Keratinocyte (primary cell): ENCODE results near the gene DTL. TPM values are rescaled to one million over a fixed set of nuclear protein-coding genes. Genes with fewer than 3 reads are reported as not detected.
A peak's percentile ranks its signal among the peaks of the same experiment; 100 is the strongest.

Experiments
- DNase-seq: peaks from one replicate; pipeline ENCODE4 v3.0.0-alpha.2; 2011; ENCODE audit warnings: low read depth, missing footprints, low spot score
- FAIRE-seq: peaks from 2 replicates; lab custom pipeline; 2011; peaks lifted over from hg19 to GRCh38; lab: Jason Lieb, UNC
- H2AFZ ChIP-seq: 2 replicates; pipeline ENCODE4 v1.6.0; 2012; ENCODE audit warnings: low read length, control low read depth, inconsistent platforms; ENCODE audit not compliant: control insufficient read depth
- H3K27ac ChIP-seq: 2 replicates; pipeline ENCODE4 v1.5.1; 2011; ENCODE audit warnings: low read length; ENCODE audit not compliant: control insufficient read depth, insufficient read depth
- H3K27me3 ChIP-seq: 3 replicates; pipeline ENCODE4 v1.6.0; 2011; ENCODE audit warnings: low read length; ENCODE audit not compliant: control insufficient read depth, insufficient read depth; ENCODE audit errors: extremely low read depth
- H3K36me3 ChIP-seq, 2 experiments: 2 replicates in 1 of 2; 3 replicates in 1 of 2; pipeline ENCODE4 v1.5.1; 2011; ENCODE audit warnings: low read length in 2 of 2, mild to moderate bottlenecking in 1 of 2; ENCODE audit not compliant: control insufficient read depth in 2 of 2, insufficient read depth in 2 of 2; ENCODE audit errors: extremely low read depth in 1 of 2
- H3K4me1 ChIP-seq: 3 replicates; pipeline ENCODE4 v1.5.1; 2011; ENCODE audit warnings: low read length; ENCODE audit not compliant: control insufficient read depth, insufficient read depth; ENCODE audit errors: extremely low read depth
- H3K4me2 ChIP-seq: 3 replicates; pipeline ENCODE4 v1.6.0; 2011; ENCODE audit warnings: low read depth, low read length; ENCODE audit not compliant: control insufficient read depth, insufficient read depth; ENCODE audit errors: extremely low read depth
- H3K4me3 ChIP-seq, 3 experiments: fragments of 200-600 bp in 1 of 3; sonication (generic) in 1 of 3; 2 replicates in 2 of 3; 3 replicates in 1 of 3; pipeline ENCODE4 v1.5.1; 2011 to 2016; ENCODE audit warnings: low read length in 3 of 3, mild to moderate bottlenecking in 3 of 3, control low read depth in 2 of 3, inconsistent platforms in 1 of 3, low read depth in 1 of 3, mixed read lengths in 1 of 3, mixed run types in 1 of 3, moderate library complexity in 1 of 3; ENCODE audit not compliant: control insufficient read depth in 2 of 3, insufficient read depth in 2 of 3; ENCODE audit errors: extremely low read depth in 1 of 3
- H3K79me2 ChIP-seq: 2 replicates; pipeline ENCODE4 v1.6.0; 2012; ENCODE audit warnings: low read length; ENCODE audit not compliant: control insufficient read depth, insufficient read depth
- H3K9ac ChIP-seq: 3 replicates; pipeline ENCODE4 v1.6.0; 2011; ENCODE audit warnings: low read length; ENCODE audit not compliant: control insufficient read depth, insufficient read depth; ENCODE audit errors: extremely low read depth
- H3K9me1 ChIP-seq: 3 replicates; pipeline ENCODE4 v1.6.0; 2011; ENCODE audit warnings: low read length; ENCODE audit not compliant: control insufficient read depth, insufficient read depth; ENCODE audit errors: extremely low read depth
- H3K9me3 ChIP-seq: 2 replicates; pipeline ENCODE4 v1.5.1; 2012; ENCODE audit warnings: low read depth, low read length; ENCODE audit not compliant: control insufficient read depth
- H4K20me1 ChIP-seq: 3 replicates; pipeline ENCODE4 v1.6.0; 2011; ENCODE audit warnings: low read length; ENCODE audit not compliant: control insufficient read depth, insufficient read depth; ENCODE audit errors: extremely low read depth
- CTCF ChIP-seq, 3 experiments: IDR thresholded peaks in 1 of 3; conservative IDR thresholded peaks in 1 of 3; optimal IDR thresholded peaks in 1 of 3; 2 replicates in 2 of 3; 3 replicates in 1 of 3; pipeline versions ENCODE3 to v1.5.1; 2011; ENCODE audit warnings: low read length in 3 of 3, mild to moderate bottlenecking in 3 of 3, moderate library complexity in 2 of 3, control low read depth in 1 of 3, inconsistent platforms in 1 of 3; ENCODE audit not compliant: insufficient read depth in 2 of 3; ENCODE audit errors: extremely low read depth in 1 of 3
- EZH2 ChIP-seq: IDR thresholded peaks from one replicate; pipeline ENCODE4 v1.6.1; 2012; ENCODE audit warnings: inconsistent platforms, mild to moderate bottlenecking, low read length, moderate library complexity
- dilution Hi-C: fragments of 300-500 bp; cut with MboI; formaldehyde crosslinking; loops from one replicate; pipeline ENCODE4 v1.7.0; 2020; ENCODE audit warnings: low sequenced_read_pairs; ENCODE audit not compliant: extremely low pct_ligation_motif_present
- polyA plus RNA-seq, 5 experiments: library from polyadenylated mRNA; depleted of rRNA in 3 of 5; stranded (reverse) in 3 of 5; stranded (forward) in 1 of 5; unstranded in 1 of 5; fragments of >200 nt; gene quantifications; 1 replicate in 1 of 5; 2 replicates in 3 of 5; 3 replicates in 1 of 5; pipeline versions ENCODE4 v1.2.1 to v1.2.3, GENCODE V29; 2011 to 2012; ENCODE audit warnings: missing spikeins in 2 of 5, low read depth in 1 of 5, low replicate concordance in 1 of 5

Gene DTL
- polyA plus RNA-seq, 1 donor (not counting 4 experiments of a cell fraction or from before 2014, with no cell fraction given): 9.3 TPM

DNA sequence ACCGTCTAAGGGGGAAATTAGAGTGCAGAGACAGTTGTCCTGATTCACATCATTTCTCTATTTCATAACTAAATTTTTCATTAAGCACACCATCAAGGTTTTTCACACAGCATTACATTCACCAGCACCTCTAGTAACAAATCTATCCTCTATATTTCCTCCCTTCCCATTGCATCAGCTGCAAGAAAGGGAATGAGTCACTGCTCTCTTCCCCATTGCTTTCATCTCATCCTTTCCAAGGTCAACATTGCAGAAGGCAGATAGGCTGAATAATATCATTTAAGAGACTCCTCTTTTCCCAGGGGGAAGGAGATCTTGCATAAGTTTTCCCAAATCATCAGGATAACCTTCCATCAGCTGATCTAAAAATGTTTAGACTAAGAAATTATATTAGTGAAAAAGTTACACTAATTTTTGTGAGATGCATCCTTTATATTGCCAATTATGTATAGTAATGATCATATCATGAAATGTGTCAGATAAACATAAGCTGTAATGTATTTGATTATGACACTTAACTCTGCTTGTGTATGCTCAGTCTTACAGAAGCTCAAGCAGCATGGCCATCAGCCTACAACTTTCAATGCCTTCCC is 4.5 kb upstream of the DTL start:
- H4K20me1 ChIP-seq: no peaks in the 10 kb centered on the region
- H3K79me2 ChIP-seq: peaks cover 64% of the 10 kb centered on the region
- peaks cover 0 to 2% of the 10 kb centered on the region in 2 experiments for H3K36me3 ChIP-seq
- peak overlapping the region; percentile 72 for H3K9ac ChIP-seq
- DNase-seq: peak; percentile 67
- no peaks in the 10 kb centered on the region for H3K27me3 ChIP-seq
- H3K4me1 ChIP-seq: peaks cover 31% of the 10 kb centered on the region
- no peaks in the 10 kb centered on the region for H3K9me3 ChIP-seq
- FAIRE-seq: peak; percentile 63
- TF ChIP-seq EZH2: no peak
- no peak for TF ChIP-seq CTCF (optimal IDR thresholded peaks at IDR 0.05 in 1 of 3, IDR thresholded peaks at IDR 0.05 in 1 of 3, conservative IDR thresholded peaks at IDR 0.05 in 1 of 3; ENCODE audit: extremely low read depth in 1 of 3, insufficient read depth in 2 of 3, low read length in 3 of 3)
- dilution Hi-C loops: no loop called here
- H3K9me1 ChIP-seq: no peaks in the 10 kb centered on the region
- peak overlapping the region; percentile 99 for H3K27ac ChIP-seq
- H3K4me2 ChIP-seq: peak overlapping the region; percentile 84
- peak overlapping the region; percentile 24 for H2AFZ ChIP-seq
- peak overlapping the region in 1 of 3 experiments; percentile 35 for H3K4me3 ChIP-seq

GRCh38 chr1:212034516-212035122 is 929 bp upstream of the DTL start:
- dilution Hi-C loops: no loop called here
- DNase-seq (peak; percentile 96), FAIRE-seq (peak; percentile 26)
- H3K4me1 ChIP-seq: peaks cover 27% of the 10 kb centered on the region
- H3K27ac ChIP-seq: peak overlapping the region; percentile 96
- H3K4me3 ChIP-seq: peak overlapping the region; percentile 52 to 89 (median 77)
- peaks cover 0 to 7% of the 10 kb centered on the region in 2 experiments for H3K36me3 ChIP-seq
- H3K27me3 ChIP-seq: no peaks in the 10 kb centered on the region
- H3K9ac ChIP-seq: peak overlapping the region; percentile 94
- peak overlapping the region; percentile 66 for H2AFZ ChIP-seq
- no peak for TF ChIP-seq EZH2
- no peak for TF ChIP-seq CTCF (optimal IDR thresholded peaks at IDR 0.05 in 1 of 3, IDR thresholded peaks at IDR 0.05 in 1 of 3, conservative IDR thresholded peaks at IDR 0.05 in 1 of 3; ENCODE audit: extremely low read depth in 1 of 3, insufficient read depth in 2 of 3, low read length in 3 of 3)
- H3K79me2 ChIP-seq: peaks cover 64% of the 10 kb centered on the region
- H3K9me1 ChIP-seq: no peaks in the 10 kb centered on the region
- no peaks in the 10 kb centered on the region for H4K20me1 ChIP-seq
- peak overlapping the region; percentile 74 for H3K4me2 ChIP-seq
- no peaks in the 10 kb centered on the region for H3K9me3 ChIP-seq
